GM12864 (cell line): ENCODE data around the gene EN1.

Experiments used
- DNase-seq: peaks from one replicate; pipeline ENCODE4 v3.0.0-alpha.2; 2011; ENCODE audit warnings: low read depth
- H3K4me3 ChIP-seq: 2 replicates; pipeline ENCODE4 v1.5.1; 2011; ENCODE audit warnings: mild to moderate bottlenecking, low read depth, low read length, control low read depth
- CTCF ChIP-seq: IDR thresholded peaks from 2 replicates; pipeline ENCODE4 v1.5.1; 2011; ENCODE audit warnings: low read depth, mild to moderate bottlenecking, moderate library complexity, low read length, control low read depth, inconsistent platforms; ENCODE audit errors: missing control alignments

EN1 gene

DNA sequence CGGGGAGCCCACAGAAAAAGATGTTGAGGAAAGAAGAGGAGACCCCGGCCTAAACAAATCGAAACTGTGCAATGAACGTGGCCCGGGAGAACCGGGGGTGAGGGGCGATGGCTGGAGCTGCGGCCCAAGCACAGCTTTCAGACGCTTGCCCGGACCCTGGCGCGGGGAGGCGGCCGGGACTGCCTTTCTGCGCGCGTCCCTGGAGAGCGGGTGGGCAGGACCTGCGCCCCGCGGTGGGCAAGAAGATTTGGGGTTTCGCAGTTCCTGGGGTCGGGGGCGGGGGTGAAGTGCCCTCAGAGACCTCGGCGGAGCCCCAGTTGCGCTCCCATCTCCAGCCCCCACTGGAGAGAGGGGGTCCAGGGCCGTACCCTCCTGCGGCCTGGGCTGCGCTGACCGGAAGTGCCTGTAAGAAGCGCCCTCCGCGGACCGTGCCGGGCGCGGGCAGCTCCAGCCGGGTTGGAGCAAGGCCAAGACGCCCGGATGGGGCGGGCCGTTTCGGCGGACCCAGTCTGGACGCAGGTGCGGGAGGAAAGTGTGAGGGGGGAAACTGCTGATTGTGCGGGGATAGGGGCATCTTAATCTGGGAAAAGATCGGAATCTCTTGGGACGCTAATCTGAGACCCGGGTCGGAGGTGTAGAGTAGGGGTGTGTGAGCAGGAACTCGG is 11.6 kb downstream of the EN1 start:
- no peak overlapping the region for H3K4me3 ChIP-seq
- DNase-seq = no peak
- TF ChIP-seq CTCF = no peak

GRCh38 chr2:118834901-118835745 is 12.3 kb downstream of the EN1 start:
- DNase-seq = no peak
- H3K4me3 ChIP-seq = no peak overlapping the region
- TF ChIP-seq CTCF = no peak

- no peak for TF ChIP-seq CTCF
- DNase-seq = no peak
Observed at GRCh38 chr2:118834440-118834810, 13.0 kb downstream of the EN1 start.

DNA sequence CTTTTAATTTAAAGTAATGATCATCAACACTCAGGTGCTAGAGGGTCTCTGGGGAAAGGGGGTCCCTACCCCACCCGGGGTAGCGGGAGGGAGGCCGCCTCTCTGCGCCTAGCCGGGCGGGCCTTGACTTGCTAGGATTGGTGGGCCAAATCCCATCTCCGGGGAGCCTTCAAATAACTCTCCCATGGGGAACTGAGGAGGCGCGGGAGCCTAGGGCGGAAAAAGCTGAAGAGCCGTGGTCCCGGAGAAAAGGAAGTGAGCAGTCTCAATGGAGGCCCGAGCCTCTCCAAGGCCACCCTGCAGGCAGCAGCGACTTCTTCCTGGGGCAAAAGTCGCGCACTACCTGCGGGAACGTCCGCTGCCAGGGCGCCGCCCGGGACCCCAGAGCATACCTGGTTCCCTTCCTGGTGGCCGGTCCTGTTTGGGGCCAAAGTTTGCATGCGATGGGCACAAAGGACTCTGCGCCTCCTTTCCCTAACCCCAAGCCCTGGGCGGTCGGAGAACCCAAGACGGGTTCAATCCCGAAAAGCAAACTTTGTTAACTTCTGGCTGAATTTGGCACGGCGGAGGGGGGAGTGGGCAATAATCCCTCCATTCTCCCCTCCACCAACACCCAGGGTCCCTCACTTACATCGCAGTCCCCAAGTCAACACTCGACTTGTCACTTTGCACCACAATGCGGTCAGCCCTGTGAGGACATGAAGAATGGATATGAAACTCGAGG is 13.6 kb downstream of the EN1 start:
- no peak overlapping the region for H3K4me3 ChIP-seq

More at GRCh38 chr2:118834440-118834810, 13.0 kb downstream of the EN1 start:
- H3K4me3 ChIP-seq = no peak overlapping the region

GRCh38 chr2:118832791-118833715 is 14.4 kb downstream of the EN1 start:
- no peak for DNase-seq
- no peak for TF ChIP-seq CTCF
- no peak overlapping the region for H3K4me3 ChIP-seq

More for the DNA sequence above, 13.6 kb downstream of the EN1 start:
- no peak for TF ChIP-seq CTCF
- no peak for DNase-seq

DNA sequence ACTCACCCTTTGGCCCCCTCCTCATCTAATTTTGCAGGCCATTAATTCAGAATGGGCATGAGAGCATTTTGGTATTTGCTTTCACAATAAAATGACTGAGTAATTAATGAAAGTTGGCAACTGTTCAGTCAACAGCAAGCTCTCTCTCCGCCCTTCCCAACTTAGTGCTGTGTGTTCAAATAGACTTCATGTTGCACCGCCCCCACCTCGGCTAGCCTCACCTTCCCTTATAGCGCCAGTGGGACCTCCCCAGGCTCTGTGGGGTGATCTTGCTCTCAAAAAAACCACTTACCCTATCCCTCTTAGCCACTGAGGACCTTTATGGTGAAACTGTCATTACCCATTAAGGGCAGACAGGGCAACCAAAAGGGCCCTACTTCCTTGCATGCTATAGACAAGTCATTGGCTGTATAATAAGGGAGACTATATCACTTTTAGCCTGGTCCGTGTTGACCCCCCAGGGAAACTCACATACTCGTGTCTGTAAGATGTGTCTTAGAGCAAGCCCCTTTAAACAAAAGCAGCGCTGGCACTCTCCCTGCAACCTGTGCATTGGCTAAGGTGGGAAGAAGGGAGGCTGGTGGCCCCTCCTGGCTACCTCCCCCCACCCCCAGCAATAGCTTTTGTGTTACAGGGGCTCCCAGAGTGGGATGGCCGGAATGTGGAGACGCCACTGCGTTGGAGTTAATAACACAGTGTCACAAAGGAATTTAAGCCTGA is 15.2 kb downstream of the EN1 start:
- H3K4me3 ChIP-seq = no peak overlapping the region
- no peak for TF ChIP-seq CTCF
- no peak for DNase-seq
